HG02759 (cell line): Measurements from ENCODE around the gene CENPA.

ENCODE experiments used
- ATAC-seq: cut with Tn5 transposase; IDR thresholded peaks from one replicate; pipeline ENCODE4 v1.9.1; 2021; ENCODE audit warnings: mild to moderate bottlenecking, moderate library complexity; ENCODE audit not compliant: unreplicated experiment

The CENPA gene

GRCh38 chr2:26838121-26838906 lies 52.5 kb downstream of the CENPA start:
- no peak for ATAC-seq

- ATAC-seq, result no peak
These were observed 55.2 kb downstream of the CENPA start for GRCh38 chr2:26840937-26841610.

GRCh38 chr2:26843041-26843440 lies 57.2 kb downstream of the CENPA start:
- ATAC-seq, result no peak
